RKO (cell line): ENCODE data around the gene KBTBD13.
A peak's percentile ranks its signal among the peaks of the same experiment; 100 is the strongest.

Experiments
- DNase-seq: peaks from one replicate; pipeline ENCODE4 v3.0.0-alpha.2; 2016; ENCODE audit warnings: low spot score

The KBTBD13 gene

GRCh38 chr15:65076486-65077290 is at the start of gene KBTBD13:
KBTBD13 (plus strand) TSS chr15:65076746; CDS start chr15:65076816, 70 bp downstream.
- DNase-seq = no peak

- DNase-seq = no peak
Measured at GRCh38 chr15:65026756-65027155, 49.8 kb upstream of the KBTBD13 start.

- DNase-seq = no peak
Measured at GRCh38 chr15:65027593-65027992, 49.0 kb upstream of the KBTBD13 start.

- no peak for DNase-seq
Measured at GRCh38 chr15:65028338-65028737, 48.2 kb upstream of the KBTBD13 start.

- DNase-seq = peak; percentile 85
Measured at GRCh38 chr15:65028921-65029735, 47.4 kb upstream of the KBTBD13 start, which contains the start of gene MTFMT. MTFMT (minus strand) TSS chr15:65029639; CDS start chr15:65029613, 26 bp downstream.

GRCh38 chr15:65029736-65030208 is 46.8 kb upstream of the KBTBD13 start:
- DNase-seq = no peak

GRCh38 chr15:65032801-65033537 is 43.6 kb upstream of the KBTBD13 start:
- peak; percentile 94 for DNase-seq

- peak; percentile 75 for DNase-seq
Measured at GRCh38 chr15:65033659-65034269, 42.8 kb upstream of the KBTBD13 start.

- DNase-seq = no peak
Measured at GRCh38 chr15:65034719-65035118, 41.8 kb upstream of the KBTBD13 start.

GRCh38 chr15:65037309-65037708 is 39.2 kb upstream of the KBTBD13 start:
- no peak for DNase-seq

- DNase-seq = no peak
Measured at GRCh38 chr15:65038428-65038827, 38.1 kb upstream of the KBTBD13 start.

- no peak for DNase-seq
Measured at GRCh38 chr15:65038836-65039235, 37.7 kb upstream of the KBTBD13 start.

- DNase-seq = no peak
Measured at GRCh38 chr15:65040461-65040860, 36.1 kb upstream of the KBTBD13 start.

- DNase-seq = no peak
Measured at GRCh38 chr15:65041787-65042186, 34.8 kb upstream of the KBTBD13 start.

- DNase-seq = no peak
Measured at GRCh38 chr15:65042776-65043327, 33.7 kb upstream of the KBTBD13 start.

- peak; percentile 92 for DNase-seq
Measured at GRCh38 chr15:65044218-65044617, 32.3 kb upstream of the KBTBD13 start.

GRCh38 chr15:65044724-65045481 is 31.6 kb upstream of the KBTBD13 start, which contains the start of gene SLC51B:
SLC51B (plus strand) TSS chr15:65045387; CDS start chr15:65050005, 4,618 bp downstream.
- no peak for DNase-seq

- no peak for DNase-seq
Measured at GRCh38 chr15:65048241-65048640, 28.3 kb upstream of the KBTBD13 start.

- peak; percentile 93 for DNase-seq
Measured at GRCh38 chr15:65049418-65049840, 27.1 kb upstream of the KBTBD13 start.

GRCh38 chr15:65050270-65050669 is 26.3 kb upstream of the KBTBD13 start:
- no peak for DNase-seq
